Endothelial cell of umbilical vein (primary cell): ENCODE results near the gene SKI. TPM values are rescaled to one million over a fixed set of nuclear protein-coding genes. Genes with fewer than 3 reads are reported as not detected.

Experiments
- BruUV-seq: library from RNA; stranded (reverse); fragments of 400-500 nt; replicated peaks from 2 replicates; lab custom pipeline; 2021; lab: Mats Ljungman, UMichigan
- CTCF ChIA-PET: fragments of 300-600, 350-600 bp; sonication (Branson Sonifier 250); formaldehyde crosslinking; loops from one replicate; lab custom pipeline; 2021; ENCODE audit warnings: antibody characterized with exemption, inconsistent platforms; lab: Charles Lee
- POLR2A ChIA-PET: fragments of 300-600, 350-600 bp; sonication (Branson Sonifier 250); formaldehyde crosslinking; loops from one replicate; lab custom pipeline; 2021; ENCODE audit warnings: antibody characterized with exemption, inconsistent platforms; lab: Charles Lee
- DNase-seq: peaks from one replicate; pipeline ENCODE4 v3.0.0-alpha.2; 2011; ENCODE audit warnings: low read depth, low spot score
- FAIRE-seq: peaks from 2 replicates; lab custom pipeline; 2011; peaks lifted over from hg19 to GRCh38; lab: Jason Lieb, UNC
- H2AFZ ChIP-seq: 2 replicates; pipeline ENCODE4 v1.6.0; 2012; ENCODE audit warnings: low read depth, low read length, control low read depth, inconsistent platforms
- H3K27ac ChIP-seq: 2 replicates; pipeline ENCODE4 v1.5.1; 2011; ENCODE audit warnings: low read depth, mild to moderate bottlenecking, control low read depth, low read length, moderate library complexity; ENCODE audit not compliant: insufficient read depth
- H3K27me3 ChIP-seq, 2 experiments: 2 replicates each; pipeline versions ENCODE4 v1.6.0 to v1.6.1; 2011; ENCODE audit warnings: low read length in 2 of 2, mixed read lengths in 1 of 2; ENCODE audit not compliant: control insufficient read depth in 2 of 2, insufficient read depth in 2 of 2
- H3K36me3 ChIP-seq, 2 experiments: 2 replicates in 1 of 2; 3 replicates in 1 of 2; pipeline ENCODE4 v1.5.1; 2011; ENCODE audit warnings: low read length in 2 of 2, mild to moderate bottlenecking in 1 of 2, moderate library complexity in 1 of 2; ENCODE audit not compliant: control insufficient read depth in 2 of 2, insufficient read depth in 2 of 2; ENCODE audit errors: extremely low read depth in 1 of 2
- H3K4me1 ChIP-seq: 3 replicates; pipeline ENCODE4 v1.5.1; 2011; ENCODE audit warnings: mild to moderate bottlenecking, low read length; ENCODE audit not compliant: control insufficient read depth, insufficient read depth; ENCODE audit errors: extremely low read depth
- H3K4me2 ChIP-seq: 2 replicates; pipeline ENCODE4 v1.6.1; 2011; ENCODE audit warnings: low read length, control low read depth, mixed read lengths; ENCODE audit not compliant: insufficient read depth
- H3K4me3 ChIP-seq, 3 experiments: fragments of 200-600 bp in 1 of 3; sonication (generic), shearing (Covaris generic) in 1 of 3; replicated peaks in 1 of 3; 2 replicates each; pipeline ENCODE4 v1.5.1; 2011 to 2016; ENCODE audit warnings: control low read depth in 3 of 3, low read length in 3 of 3, mild to moderate bottlenecking in 2 of 3, inconsistent platforms in 1 of 3, low read depth in 1 of 3, moderate library complexity in 1 of 3; ENCODE audit not compliant: insufficient read depth in 1 of 3
- H3K79me2 ChIP-seq: 2 replicates; pipeline ENCODE4 v1.6.0; 2012; ENCODE audit warnings: low read length, inconsistent platforms; ENCODE audit not compliant: control insufficient read depth, insufficient read depth
- H3K9ac ChIP-seq: replicated peaks from 2 replicates; pipeline ENCODE3; 2011; ENCODE audit warnings: low read length, control low read depth; ENCODE audit not compliant: insufficient read depth; ENCODE audit errors: extremely low read depth
- H3K9me1 ChIP-seq: replicated peaks from 3 replicates; pipeline ENCODE4 v1.6.0; 2011; ENCODE audit warnings: mild to moderate bottlenecking, low read length; ENCODE audit not compliant: control insufficient read depth, insufficient read depth; ENCODE audit errors: extremely low read depth
- H3K9me3 ChIP-seq: replicated peaks from 2 replicates; pipeline ENCODE4 v1.5.1; 2012; ENCODE audit warnings: low read length, inconsistent platforms; ENCODE audit not compliant: control insufficient read depth, insufficient read depth
- H4K20me1 ChIP-seq: replicated peaks from 2 replicates; pipeline ENCODE3; 2011; ENCODE audit warnings: mild to moderate bottlenecking, low read length; ENCODE audit not compliant: control insufficient read depth, insufficient read depth; ENCODE audit errors: extremely low read depth
- POLR2A ChIP-seq: IDR thresholded peaks from 2 replicates; pipeline ENCODE4 v1.6.1; 2012; ENCODE audit warnings: low read depth, mild to moderate bottlenecking, control low read depth, low read length
- dilution Hi-C: fragments of 300-500 bp; cut with MboI; formaldehyde crosslinking; loops from one replicate; pipeline ENCODE4 v1.15.0; 2019; ENCODE audit warnings: low sequenced_read_pairs; ENCODE audit not compliant: extremely low pct_ligation_motif_present
- intact Hi-C: fragments of 100-400 bp; cut with micrococcal nuclease; formaldehyde crosslinking; loops from one replicate; pipeline ENCODE4 v1.10.0; 2022
- polyA plus RNA-seq, 4 experiments: library from polyadenylated mRNA; depleted of rRNA in 3 of 4; stranded (reverse) in 3 of 4; unstranded in 1 of 4; fragments of >200 nt; gene quantifications; 2 replicates each; pipeline versions ENCODE4 v1.2.1 to v1.2.3, GENCODE V29; 2011 to 2012; ENCODE audit warnings: missing spikeins in 1 of 4
- total RNA-seq: library from RNA; stranded (reverse); gene quantifications from 2 replicates; pipeline ENCODE4 v1.2.3, GENCODE V29; 2021
- TF ChIP-seq, protein P1 (sequence below), 2 donors: IDR thresholded peaks; 1 replicate in 1 of 2; 2 replicates in 1 of 2; pipeline ENCODE4 v1.5.1; 2011; ENCODE audit warnings: low read length in 2 of 2, mild to moderate bottlenecking in 2 of 2, moderate library complexity in 2 of 2, control low read depth in 1 of 2, inconsistent platforms in 1 of 2, low read depth in 1 of 2; ENCODE audit not compliant: insufficient read depth in 1 of 2; ENCODE audit errors: extremely low read depth in 1 of 2
- TF ChIP-seq, protein P2 (sequence below): IDR thresholded peaks from 2 replicates; pipeline ENCODE4 v1.6.1; 2011; ENCODE audit not compliant: insufficient read depth, insufficient read length

The SKI gene
- total and polyA plus RNA-seq, 2 donors (not counting 3 experiments of a cell fraction or from before 2014, with no cell fraction given), result 11.6 to 80.3 TPM

DNA sequence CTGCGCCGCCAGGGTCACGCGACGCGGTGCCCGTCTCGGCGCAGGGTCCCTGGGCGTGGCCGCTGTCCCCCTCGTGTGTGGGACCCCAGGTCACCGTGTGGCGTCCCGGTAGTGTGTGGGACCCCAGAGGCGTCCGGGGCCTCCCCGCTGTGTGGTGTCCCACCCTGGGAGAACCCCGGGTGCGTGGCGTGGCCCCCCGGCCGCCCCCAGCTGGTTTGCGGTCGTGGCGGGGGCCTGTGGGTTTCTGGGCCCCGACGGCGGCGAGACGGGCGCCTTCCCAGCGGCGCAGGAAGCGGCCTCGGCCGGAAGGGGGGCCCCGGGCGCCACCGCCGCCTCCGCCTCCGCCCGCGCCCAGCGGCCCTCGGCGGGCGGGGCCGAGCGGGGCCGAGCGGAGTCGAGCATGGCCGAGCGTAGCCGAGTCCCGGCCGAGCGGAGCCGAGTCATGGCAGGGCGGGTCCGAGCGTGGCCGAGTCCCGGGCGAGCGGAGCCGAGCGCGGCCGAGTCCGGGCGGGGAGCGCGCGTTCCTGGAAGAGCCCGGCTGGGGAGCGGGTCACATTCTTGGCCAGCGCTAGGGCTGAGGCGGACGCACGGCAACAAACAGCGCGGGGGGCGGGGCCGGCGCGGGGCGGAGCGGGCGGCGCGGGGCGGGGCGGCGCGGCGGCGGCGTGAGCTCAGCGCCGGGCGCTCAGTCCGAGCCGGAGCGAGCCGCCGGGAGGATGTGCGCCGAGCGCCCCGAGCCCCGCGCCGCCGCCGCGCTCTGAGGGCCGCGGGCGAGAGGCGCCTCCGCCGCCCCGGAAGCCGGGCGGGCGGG, 568 bp upstream of the SKI start:
- Histone ChIP-seq H4K20me1 (no peaks in the 10 kb centered on the region), H3K4me3 (peak overlapping the region in 2 of 3 experiments; percentile 63 to 95), H3K36me3 (no peaks in the 10 kb centered on the region), H3K27ac (peak overlapping the region; percentile 98), H3K4me2 (peak overlapping the region; percentile 61), H2AFZ (peak overlapping the region; percentile 59), H3K9me1 (no peaks in the 10 kb centered on the region), H3K27me3 (no peaks in the 10 kb centered on the region), H3K79me2 (peaks cover 42% of the 10 kb centered on the region), H3K4me1 (peaks cover 20% of the 10 kb centered on the region), H3K9ac (peak overlapping the region; percentile 99), H3K9me3 (no peaks in the 10 kb centered on the region)
- intact Hi-C loops (loop anchor here (1.0 kb wide), 3 partner anchors 15 to 32 kb away; no protein-coding TSS in a partner anchor), dilution Hi-C loops (no loop called here)
- TF ChIP-seq, protein P1, sequence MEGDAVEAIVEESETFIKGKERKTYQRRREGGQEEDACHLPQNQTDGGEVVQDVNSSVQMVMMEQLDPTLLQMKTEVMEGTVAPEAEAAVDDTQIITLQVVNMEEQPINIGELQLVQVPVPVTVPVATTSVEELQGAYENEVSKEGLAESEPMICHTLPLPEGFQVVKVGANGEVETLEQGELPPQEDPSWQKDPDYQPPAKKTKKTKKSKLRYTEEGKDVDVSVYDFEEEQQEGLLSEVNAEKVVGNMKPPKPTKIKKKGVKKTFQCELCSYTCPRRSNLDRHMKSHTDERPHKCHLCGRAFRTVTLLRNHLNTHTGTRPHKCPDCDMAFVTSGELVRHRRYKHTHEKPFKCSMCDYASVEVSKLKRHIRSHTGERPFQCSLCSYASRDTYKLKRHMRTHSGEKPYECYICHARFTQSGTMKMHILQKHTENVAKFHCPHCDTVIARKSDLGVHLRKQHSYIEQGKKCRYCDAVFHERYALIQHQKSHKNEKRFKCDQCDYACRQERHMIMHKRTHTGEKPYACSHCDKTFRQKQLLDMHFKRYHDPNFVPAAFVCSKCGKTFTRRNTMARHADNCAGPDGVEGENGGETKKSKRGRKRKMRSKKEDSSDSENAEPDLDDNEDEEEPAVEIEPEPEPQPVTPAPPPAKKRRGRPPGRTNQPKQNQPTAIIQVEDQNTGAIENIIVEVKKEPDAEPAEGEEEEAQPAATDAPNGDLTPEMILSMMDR (IDR thresholded peaks at IDR 0.05; ENCODE audit: extremely low read depth in 1 of 2, insufficient read depth in 1 of 2, low read depth in 1 of 2, low read length in 2 of 2), result no peak
- TF ChIP-seq, protein P2, sequence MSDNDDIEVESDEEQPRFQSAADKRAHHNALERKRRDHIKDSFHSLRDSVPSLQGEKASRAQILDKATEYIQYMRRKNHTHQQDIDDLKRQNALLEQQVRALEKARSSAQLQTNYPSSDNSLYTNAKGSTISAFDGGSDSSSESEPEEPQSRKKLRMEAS, result no peak
- peak; percentile 16 for TF ChIP-seq POLR2A
- DNase-seq (peak; percentile 92), FAIRE-seq (peak; percentile 97)
- POLR2A ChIA-PET, result interaction anchor here (0.5 to 1.5 kb wide), 13 partner anchors 14 to 164 kb away, joined by 3 to 17 read pairs (median 5); partner anchors contain the start of genes MORN1 and RER1
- CTCF ChIA-PET, result interaction anchor here (1.0 to 3.4 kb wide), 6 partner anchors 20 to 154 kb away, joined by 3 to 34 read pairs (median 7); partner anchors contain the start of gene FAAP20
- TSS peak; percentile 69 for BruUV-seq
